Measurements from ENCODE around the gene ZBTB16.

Gene ZBTB16

GRCh38 chr11:114295676-114296604, 236.4 kb downstream of the ZBTB16 start, which contains the start of gene NNMT:
Gene NNMT, plus strand, starts transcription at chr11:114296399. Its CDS starts 158 bp downstream, at chr11:114296557.
- DNase-seq (ENCODE audit: low spot score) (no peak), FAIRE-seq (peak; percentile 42)

- DNase-seq (ENCODE audit: low spot score) (no peak), FAIRE-seq (no peak)
These were observed 237.3 kb downstream of the ZBTB16 start for GRCh38 chr11:114296605-114297372.

- peak; percentile 72 for FAIRE-seq
- DNase-seq (ENCODE audit: low spot score): no peak
These were observed 238.5 kb downstream of the ZBTB16 start for GRCh38 chr11:114297806-114298709.

- FAIRE-seq: peak; percentile 62
- DNase-seq (ENCODE audit: low spot score): no peak
These were observed 239.2 kb downstream of the ZBTB16 start for GRCh38 chr11:114298710-114299109.

Measured in urothelium cell line (cell line).